Measurements from ENCODE around the gene CALML4.

- TF ChIP-seq CTCF (IDR thresholded peaks at IDR 0.05; ENCODE audit: extremely low read depth in 1 of 2, insufficient read depth in 1 of 2, low read depth in 1 of 2, low read length in 2 of 2): no peak
- TF ChIP-seq POLR2AphosphoS5 (IDR thresholded peaks at IDR 0.05; ENCODE audit: insufficient read depth, low read depth, low read length): no peak
- TF ChIP-seq EZH2 (IDR thresholded peaks at IDR 0.05; ENCODE audit: borderline replicate concordance, low read depth, low read length, severe bottlenecking): no peak
- no peak for TF ChIP-seq MAX (IDR thresholded peaks at IDR 0.05; ENCODE audit: insufficient read depth, insufficient read length)
- TF ChIP-seq POLR2A (IDR thresholded peaks at IDR 0.05; ENCODE audit: low read depth, low read length): no peak
- TF ChIP-seq GATA2 (IDR thresholded peaks at IDR 0.05; ENCODE audit: insufficient read depth, insufficient read length, low read depth, low read length): no peak
Measured at GRCh38 chr15:68213991-68214837, 9.1 kb upstream of the CALML4 start.

Data from endothelial cell of umbilical vein (primary cell).